GM19240 (cell line): ENCODE results near the gene RAP1A.

ENCODE experiments used
- DNase-seq: peaks from one replicate; pipeline ENCODE4 v3.0.0; 2011; ENCODE audit warnings: low spot score; ENCODE audit not compliant: insufficient read length

Gene RAP1A

DNA sequence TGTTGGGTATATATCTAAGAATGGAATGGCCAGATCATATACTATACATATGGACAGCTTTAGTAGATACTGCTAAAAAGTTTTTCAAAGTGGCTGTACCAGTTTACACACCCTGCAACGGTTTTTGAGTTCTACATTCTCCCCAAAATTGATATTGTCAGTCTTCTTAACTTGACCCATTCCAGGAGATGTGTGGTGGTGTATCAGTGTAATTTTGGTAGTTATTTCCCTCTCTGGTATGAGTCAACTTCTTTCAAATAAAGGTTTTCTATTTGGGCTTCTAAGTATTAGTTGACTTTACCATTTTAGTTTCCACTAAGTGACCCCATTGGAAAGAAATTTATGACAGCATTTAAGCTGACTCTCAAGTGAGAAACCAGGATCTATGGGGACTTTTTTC is 90.4 kb downstream of the RAP1A start:
- DNase-seq, result no peak

DNA sequence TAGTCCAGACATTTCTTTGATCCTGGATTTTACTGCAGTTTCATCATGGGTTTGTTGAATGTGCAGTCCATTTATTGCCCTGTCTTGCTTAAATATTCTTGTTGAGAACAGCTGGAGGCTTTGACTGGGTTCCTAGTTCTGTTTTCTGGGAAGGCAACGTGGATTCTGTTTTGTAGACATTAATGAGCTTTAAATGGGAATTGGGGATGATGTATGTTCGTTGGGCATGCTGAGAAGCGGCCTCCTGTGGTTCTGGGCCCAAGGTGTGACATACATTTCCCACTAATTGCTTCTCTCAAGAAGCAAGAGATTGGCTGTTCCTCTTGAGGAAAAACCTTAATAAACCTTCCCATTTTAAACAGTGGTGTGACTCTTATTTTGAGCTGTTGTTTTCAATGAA is 96.7 kb downstream of the RAP1A start:
- DNase-seq, result no peak

DNA sequence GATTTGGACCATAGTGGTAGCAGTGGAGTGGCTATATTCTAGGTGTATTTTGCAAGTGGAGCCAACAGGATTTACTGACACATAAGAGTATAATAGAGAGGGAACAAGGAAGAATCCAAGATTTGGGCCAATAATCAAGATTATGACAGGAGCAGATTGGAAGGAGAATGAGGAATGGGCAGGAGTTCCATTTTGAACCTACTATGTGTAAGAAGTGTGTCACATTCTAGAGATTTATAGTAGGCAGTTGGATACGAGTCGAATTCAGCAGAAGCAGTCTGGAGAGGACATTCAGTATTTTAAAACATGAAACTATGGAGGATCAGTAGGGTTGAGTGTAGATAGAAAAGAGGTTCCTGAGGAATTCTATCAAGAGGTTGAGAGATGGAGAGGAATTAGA is 97.9 kb downstream of the RAP1A start:
- no peak for DNase-seq

DNA sequence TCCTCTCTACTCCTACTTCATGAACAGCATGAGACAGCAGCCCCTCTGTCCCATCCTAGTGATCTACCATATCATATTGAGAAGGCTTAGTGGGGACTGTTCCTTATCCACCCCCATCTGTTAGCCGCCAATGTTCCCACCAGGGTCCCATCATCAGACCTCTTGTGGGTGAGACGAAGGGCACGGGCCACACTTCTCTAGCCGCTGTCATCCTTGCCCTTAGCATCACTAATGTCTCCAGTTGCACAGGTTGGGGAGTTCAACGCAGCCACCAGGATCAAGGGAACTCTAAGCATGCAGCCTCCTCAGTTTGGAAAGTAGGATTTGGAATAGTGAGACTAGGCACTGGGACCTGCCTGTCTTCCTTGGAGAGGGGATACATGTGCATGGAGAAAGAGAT is 99.5 kb downstream of the RAP1A start:
- no peak for DNase-seq

DNA sequence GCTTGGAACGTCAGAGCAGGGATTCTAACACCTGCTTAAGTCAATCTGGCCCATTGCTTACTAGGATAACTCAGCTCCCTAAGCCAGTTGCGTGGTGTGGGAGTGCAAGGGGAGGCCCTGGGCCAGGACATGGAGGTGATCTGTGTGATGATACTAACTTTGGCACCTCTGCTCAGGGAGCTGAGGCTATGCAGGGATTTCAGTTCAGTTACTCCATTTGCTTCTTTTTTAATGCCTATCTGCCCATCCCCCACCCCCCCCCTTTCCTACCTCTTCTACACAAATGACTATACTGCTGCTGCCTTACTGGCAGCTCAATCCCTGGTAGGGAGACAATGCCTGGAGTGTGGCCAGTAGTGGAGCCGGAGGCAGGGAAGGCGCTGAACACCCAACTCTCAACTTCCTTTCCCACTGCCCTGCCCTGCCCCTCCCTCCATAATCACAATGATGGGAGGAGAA is 100.1 kb downstream of the RAP1A start:
- DNase-seq, result no peak

DNA sequence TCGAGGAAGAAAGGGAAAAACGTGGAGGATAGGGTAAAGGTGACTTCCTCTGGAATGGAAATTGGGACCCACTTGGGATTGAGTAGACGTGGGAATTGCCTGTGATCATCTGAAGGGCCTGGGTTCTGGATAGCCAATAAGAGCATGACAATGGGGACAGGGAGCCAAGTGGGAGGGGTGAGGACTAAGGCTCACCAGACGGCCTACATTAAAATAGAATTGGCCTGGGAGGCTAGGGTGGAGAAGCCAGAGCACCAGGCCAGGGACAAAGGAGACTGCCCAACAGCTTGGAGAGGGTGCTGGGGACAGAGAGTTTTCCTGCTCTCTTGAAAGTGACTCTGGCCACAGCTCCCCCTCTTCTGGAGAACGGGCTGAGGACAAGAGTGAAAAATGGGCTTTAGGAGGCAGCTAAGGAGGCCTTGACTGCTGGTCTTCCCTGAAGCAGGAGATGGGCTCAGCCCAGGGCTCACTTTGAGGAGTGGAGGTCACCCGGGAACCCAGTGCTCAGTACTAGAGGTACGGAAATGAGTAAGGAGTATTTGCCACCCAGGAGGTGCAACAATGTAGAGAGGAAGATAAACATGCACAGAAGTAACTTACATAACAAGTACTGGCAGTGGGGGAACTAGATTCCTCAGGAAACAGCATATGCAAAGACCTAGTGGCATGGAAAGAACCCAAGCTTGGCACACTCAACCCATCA is 100.8 kb downstream of the RAP1A start:
- no peak for DNase-seq

DNA sequence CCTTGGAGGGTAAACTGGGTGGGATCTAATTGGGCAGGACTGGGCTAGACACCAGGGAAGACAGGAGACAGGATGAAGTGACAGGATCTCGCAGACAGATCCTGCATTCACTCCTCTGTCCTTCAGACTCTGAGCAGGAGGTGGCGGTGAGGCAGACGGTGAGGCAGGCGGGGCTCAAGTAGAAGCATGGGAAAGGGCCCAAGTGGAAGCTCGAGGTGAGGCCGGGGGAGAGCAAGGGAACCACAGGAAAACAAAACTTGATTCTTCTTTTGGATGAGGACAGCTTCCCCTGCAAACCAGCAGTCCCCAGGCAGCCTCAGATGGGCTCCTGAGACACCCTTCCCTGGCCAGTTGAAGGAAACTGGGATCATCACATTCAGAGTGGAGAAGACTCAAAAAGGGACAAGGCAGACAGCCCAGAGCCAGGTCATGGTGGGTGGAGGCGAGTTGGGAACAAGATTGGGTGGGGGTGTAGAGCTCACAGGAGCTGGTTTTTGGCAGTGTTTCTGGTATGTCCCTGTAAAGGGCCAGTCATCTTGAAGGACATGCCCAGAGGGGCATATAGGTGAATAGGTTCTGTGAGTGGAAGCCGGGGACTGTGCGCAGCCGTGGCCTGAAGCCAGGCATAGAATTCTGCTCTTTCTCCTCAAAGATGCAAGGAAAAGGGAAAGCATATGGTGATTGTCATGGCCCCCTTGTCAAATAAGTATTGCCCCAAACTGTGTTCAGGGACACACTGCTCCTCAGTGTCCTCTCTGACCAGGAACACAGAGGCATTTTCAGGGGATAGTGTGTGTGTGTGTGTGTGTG is 101.6 kb downstream of the RAP1A start:
- DNase-seq, result no peak

DNA sequence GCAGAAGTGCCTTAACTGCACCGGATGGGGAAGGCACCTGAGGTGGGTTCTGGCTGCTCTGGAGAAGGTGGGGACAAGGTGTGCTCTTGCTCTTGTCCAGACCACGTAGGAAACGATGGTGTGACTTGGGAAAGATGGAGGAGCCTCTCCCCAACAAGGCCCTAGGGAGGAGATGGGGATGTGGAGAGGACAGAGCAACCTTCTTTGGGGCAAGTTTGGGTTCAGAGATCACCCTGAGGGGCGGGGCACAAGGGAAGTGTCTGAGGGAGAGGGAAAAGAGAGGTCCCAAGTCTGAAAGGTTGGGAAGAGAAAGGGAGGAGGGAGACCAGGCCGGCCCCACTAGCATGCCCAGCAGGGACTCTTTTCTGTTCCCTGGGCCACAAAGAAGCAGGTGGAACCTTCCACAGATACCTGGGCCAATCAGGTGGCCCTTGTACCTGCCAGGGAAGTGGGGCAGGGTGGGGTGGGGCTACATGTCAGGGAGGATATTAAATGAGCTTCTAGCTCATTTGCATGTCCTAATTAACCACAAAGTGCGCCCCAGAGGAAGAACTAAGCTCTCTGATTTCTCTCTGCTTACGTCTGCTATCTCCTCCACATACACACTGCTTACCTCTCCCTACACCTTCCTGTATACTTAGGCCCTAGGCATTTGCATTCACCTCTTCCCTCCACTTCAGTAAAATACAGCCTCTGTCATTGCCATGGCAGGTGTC is 103.7 kb downstream of the RAP1A start:
- no peak for DNase-seq

DNA sequence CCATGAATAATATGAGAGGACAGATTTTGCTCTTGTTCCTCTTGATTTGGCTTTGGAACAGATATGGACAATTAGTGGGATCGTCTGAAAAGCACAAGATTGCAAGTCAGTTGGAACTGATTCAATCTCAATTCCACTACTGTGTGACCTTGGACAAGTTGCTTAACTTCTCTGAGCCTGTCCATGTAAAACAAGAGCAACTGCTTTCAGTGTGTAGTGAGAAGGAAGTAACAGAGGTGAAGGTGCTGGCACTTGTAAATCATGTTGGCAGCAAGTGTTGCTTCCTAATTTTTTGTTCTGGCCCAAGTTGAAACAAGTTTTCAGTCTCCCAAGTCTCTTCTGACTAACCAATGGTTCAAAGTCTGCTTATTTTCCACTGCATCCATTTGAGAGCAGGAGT is 104.3 kb downstream of the RAP1A start:
- DNase-seq, result no peak

DNA sequence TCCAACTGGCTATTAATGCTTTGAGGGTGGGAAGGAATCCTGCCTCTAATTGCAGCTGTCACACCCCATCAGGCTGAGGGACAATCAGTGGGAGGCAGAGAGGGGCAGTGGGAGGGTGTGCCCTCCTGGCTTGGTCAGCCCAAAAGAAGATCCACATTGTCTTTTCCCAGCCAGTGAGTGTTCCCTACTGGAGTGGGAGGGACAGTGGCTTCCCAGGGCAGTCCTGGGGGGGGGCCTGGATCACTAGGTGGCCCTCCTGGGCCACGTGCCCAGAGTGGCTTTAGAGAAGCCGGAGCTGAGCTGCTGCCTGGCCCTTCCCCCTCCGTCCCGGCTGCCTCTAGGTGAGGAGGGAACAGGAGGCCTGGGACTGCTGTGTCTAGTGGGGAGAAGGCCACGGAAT is 105.6 kb downstream of the RAP1A start:
- DNase-seq, result no peak

DNA sequence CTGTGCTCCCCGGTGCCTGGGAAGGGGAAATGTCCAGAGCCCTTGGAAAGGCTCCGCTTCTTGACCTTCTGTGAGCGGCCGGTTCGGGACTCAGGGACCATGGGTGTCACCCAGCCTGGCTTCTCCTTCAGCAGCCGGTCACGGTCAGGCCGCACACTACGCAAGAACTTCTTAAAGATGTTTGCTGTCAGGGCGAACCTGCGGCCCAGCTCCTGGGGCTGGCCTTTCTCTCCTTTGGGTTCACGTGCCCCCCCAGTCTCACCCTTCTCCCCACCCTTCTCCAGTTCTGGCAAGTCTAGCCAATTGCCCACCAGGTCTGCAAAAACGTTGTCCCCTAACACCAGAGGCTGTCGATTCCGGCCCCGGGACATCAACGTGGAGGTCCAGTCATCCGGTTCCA is 107.5 kb downstream of the RAP1A start:
- DNase-seq, result no peak

DNA sequence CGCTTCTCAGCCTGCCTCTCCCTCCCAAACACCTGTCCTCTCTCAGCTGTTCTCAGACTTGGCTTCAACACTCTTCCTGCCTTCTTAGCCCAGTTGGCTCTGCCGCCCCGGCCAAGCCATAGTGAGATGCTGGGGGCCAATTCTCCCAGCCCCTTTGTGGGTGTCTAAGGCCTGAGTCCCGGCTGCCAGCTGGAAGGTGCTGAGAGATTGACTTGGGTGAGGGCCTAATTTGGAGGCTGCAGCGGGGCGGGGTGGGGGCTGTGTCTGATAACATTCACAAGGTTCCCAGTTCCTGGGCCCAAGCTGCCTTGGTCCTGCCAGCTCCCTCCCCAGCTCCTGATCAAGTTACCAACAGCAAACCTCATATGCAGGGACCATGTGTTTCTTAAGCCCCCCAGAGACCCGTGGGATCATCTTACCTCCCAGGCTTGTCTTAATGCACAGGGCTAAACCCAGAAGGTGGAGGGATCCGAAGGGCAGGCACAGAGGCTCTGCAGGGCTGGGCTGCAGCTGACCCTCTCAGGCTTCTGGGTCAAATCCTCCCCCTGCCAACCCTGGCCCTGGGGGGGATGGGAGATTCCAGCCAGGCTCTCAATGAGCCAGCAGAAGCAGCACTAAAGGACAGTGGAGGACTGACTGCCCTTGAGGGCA is 109.8 kb downstream of the RAP1A start:
- no peak for DNase-seq

DNA sequence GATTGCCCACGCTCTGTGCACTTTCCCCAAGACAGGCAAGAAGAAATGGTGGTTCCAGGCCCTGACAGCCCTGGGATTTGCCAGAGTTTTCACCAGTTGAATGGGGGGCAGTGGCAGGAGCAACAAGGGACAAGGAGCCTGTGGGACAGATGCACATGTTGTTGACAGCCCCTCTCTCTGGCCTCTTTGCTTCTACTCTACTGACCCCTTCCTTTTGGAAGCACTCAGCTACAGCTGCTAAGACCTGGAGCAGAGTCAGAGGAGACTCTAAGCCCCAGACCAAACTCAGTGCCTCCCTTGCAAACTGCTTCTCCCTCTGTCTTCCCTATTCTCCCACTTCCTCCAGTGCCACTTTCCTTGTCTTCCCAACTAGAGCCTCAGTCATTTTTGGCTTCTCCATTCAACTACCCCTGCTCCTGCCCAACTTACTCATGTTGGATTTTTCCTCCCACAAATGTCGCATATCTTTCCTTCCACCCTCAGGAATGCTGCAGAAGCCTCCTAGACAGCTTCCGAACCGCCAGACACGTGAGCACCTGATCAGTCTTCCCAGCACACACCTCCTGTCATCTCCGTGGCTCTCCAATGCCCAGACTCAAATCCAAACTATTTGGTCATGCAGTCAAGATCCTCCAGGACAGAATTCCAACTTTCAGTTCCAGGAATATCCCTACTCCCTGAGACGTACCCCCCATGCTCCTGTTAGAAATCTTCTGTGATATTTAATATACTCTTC is 110.5 kb downstream of the RAP1A start:
- DNase-seq, result no peak

DNA sequence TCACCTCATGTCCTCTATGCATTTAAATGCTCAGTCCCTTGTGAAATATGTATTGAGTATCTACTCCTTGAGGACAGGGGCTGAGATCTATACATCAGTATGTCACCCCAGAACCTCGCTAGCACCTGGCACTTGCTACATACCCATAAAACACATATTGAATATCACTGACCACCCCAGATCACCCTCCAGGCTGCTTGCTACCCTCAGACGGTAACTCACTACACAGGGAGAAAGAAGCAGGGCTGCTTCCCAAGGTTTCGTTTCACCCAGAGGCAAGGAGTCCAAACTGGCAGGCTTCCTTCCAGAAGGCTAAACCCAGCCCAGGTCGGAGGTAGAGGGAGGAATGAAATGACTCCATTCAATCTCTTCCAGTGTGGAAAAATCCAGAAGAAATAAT is 111.1 kb downstream of the RAP1A start:
- no peak for DNase-seq

DNA sequence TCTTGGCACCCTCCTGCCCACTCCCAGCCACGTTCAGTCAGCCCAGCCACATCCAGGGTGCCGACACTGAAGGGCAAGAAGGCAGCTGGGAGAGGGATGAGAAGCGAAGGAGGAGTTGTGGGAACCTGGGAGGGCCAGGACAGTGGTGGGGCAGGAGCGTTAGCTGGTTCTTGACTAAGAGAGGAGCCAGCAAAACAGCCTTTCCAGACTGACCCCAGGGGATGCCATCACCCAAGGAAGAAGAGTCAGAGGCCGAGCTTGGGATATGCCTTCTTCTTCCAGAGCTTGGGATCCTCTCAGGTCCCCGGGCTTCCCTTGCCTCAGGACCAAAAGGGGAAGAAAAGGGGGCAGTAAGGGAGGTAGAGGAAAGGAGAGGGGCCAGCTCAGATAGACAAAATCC is 112.4 kb downstream of the RAP1A start:
- DNase-seq, result no peak

DNA sequence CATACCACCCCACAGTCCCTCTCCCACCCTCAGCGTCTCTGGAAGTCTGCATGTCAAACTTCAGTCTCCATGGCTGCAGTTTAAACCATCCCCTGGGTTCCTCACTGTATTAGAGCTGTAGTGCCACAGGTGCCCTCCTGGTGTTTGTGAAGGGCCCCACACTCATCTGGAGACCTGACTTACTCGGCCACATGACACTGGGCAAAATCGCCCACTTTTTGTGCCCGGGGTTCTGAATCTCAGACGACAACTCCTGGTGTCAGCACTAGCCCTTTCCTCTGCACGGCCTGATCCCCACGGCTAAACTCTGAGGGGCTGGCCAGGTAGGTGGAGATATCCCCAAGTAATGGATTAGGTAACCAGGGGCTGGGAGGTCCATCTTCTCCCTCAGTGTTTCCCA is 113.1 kb downstream of the RAP1A start:
- no peak for DNase-seq

DNA sequence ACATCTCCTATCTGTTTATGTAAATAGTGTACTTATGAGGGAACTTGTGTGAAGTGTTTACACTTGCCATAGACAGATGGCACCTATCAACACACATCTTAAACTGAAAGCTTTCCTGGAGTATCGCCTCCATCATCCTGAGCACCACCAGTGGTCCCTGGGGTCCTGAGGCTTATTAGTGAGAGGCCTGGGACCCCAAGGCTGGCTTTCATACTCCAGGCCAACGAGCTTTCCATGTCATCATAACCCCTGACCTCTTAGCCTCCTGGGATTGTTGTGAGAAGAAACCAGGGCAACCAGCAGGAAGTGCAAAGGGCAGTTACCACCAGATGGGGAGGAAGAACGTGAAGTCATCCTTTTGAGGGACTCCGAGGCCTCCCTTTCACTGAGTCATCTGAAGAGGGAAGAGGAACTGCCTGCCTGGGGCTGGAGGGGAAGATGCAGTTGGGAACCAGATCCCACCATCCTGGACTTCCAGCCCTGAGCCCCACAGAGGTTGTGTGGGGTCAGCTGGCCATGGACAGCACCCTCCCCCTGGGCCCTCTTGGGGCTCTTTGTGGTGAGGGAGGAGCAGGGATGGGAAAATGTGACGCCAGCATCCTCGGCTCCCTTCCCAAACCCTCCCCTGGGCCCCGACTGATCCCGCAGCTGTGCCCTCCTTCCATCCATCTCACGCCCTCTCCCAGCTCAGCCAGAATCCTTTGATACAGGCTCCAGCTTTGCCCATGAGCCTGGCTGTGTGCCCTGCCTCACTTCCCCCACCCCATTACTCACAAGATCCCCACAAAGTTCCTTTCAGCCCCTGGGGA is 113.8 kb downstream of the RAP1A start:
- DNase-seq, result no peak

DNA sequence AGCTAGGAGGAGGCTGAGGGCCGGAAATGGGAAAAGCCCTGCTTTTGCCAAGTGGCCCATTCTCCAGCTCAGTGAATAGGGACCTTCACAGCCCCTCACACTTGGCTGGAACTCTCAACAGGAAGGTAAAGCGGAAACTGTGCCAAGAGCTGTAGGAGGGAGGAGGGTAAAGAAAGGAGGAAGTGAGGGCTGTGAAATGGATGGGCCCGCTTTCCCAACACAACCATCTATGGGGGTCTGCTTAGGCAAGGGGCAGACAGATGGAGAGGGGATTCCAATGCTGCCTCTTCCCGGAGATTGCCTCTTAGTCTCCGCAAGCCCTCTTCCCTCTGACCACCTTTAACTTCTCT is 114.4 kb downstream of the RAP1A start:
- no peak for DNase-seq

DNA sequence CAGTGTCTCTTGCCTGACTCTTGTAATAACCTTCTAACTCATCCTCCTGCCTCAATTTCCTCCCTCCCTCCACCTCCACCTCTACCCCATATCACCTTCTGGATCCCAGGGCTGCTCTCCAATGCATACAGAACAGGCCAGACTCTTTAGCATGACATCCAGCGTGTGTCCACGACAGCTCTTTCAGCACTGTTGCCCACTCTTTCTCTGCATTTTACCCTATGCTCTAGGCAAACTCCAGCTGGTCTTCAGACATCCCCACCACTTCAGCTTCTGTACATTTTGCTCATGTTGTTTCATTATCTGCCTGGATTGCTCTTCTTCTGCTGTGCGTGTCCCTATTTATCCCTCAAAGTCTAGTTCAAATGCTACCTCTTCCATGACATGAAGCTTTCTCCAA is 114.8 kb downstream of the RAP1A start:
- no peak for DNase-seq

DNA sequence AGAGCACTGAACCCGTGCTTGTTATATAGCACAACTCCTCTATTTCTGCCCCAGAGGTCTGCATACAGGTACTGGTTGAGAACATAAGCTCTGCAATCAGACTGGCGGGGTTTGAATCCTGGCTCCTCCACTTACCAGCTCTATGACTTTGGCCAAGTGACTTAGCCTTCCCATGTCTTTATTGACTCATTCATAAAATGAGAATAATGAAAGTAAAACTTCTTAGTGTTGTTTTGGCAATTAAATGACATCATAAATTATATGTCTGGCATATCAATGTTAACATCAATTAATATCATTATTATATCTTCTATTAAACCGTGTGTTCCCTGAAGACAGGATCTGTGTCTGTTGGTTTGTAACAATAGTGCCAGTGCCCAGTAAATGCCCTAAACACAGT is 115.3 kb downstream of the RAP1A start:
- DNase-seq, result no peak
